GM19025 (cell line): Measurements from ENCODE around the gene SNX21.
"Not testable (repeated sequence)": the region's sequence is repeated elsewhere in the genome, so short reads cannot be mapped to it uniquely, and the experiment has no call there.

ENCODE experiments used
- ATAC-seq: cut with Tn5 transposase; IDR thresholded peaks from one replicate; pipeline ENCODE4 v1.9.1; 2021; ENCODE audit warnings: mild to moderate bottlenecking, low read depth, moderate library complexity; ENCODE audit not compliant: unreplicated experiment

Gene SNX21

GRCh38 chr20:45822857-45823256 lies 10.7 kb upstream of the SNX21 start:
- ATAC-seq, result no peak

GRCh38 chr20:45823949-45824835 lies 9.4 kb upstream of the SNX21 start:
- ATAC-seq, result no peak

DNA sequence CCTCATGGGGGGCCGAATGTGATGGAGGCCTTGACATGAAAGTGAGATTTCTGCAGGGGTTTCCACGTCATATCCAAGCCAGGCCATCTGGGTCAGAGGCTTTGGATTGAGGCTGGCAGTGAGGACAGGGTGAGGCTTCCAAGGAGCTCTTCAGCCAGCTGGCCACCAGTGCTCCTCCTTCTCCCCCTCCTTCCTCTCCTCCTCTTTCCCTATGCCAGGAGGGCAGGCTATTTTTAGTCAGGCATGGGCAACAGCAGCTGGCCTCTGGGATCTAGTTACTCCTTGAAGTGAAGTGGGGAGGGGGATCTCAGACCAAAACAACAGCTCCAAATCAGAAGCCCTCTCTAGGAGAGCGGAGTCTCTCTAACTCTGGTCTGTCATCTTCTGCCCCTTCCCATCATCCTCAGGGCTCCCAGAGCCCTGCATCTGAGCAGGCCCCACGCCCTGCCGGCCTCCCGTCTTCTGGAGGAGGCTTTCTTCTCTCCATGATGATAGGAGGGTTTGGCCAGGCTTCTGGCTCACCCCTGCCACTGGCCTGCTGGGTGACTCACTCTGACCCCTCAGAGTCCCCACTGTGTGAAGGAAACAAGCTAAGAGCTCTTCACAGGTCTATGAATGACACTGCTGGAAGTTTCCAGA lies 7.1 kb upstream of the SNX21 start:
- ATAC-seq, result no peak

- no peak for ATAC-seq
Measured at GRCh38 chr20:45827030-45827652, 6.5 kb upstream of the SNX21 start, which contains the start of gene TNNC2. TSS of gene TNNC2 (minus strand) at chr20:45827312. CDS start at chr20:45827248, 64 bp downstream.

- no peak for ATAC-seq
Measured at GRCh38 chr20:45827712-45828111, 5.9 kb upstream of the SNX21 start.

DNA sequence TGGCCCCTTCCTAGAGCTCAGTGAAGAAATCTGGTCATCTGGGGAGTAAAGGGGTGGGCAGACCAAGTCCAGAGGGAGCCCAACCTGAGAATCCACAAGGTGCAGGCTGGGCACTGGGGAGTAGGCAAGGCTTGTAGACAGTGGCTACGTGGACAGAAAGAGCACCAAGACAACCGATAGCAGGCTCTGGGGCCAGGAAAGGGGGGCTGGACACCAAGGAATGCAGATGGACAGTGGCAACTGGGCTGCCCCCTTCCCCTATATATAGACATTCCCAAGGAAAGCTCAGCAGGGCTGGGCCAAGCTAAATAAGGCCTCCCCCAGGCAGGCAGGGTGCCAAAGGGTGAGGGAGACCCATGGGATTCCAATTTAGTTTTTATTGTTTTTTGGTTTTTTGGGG lies 5.0 kb upstream of the SNX21 start:
- ATAC-seq, result no peak

DNA sequence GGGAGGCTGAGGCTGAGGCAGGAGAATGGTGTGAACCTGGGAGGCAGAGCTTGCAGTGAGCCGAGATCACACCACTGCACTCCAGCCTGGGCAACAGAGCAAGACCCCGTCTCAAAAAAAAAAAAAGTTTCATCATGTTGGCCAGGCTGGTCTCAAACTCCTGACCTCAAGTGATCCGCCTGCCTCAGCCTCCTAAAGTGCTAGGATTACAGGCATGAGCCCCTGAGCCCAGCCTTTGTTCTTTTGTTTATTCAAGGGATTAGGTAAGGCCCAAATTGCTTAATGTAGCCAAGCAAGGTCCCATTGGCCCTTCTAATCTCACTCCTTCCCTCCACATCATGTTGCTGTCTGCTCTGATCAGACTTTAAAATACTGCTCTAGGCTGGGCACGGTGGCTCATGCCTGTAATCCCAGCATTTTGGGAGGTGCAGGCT lies 3.9 kb upstream of the SNX21 start:
- ATAC-seq, result not testable (repeated sequence)

DNA sequence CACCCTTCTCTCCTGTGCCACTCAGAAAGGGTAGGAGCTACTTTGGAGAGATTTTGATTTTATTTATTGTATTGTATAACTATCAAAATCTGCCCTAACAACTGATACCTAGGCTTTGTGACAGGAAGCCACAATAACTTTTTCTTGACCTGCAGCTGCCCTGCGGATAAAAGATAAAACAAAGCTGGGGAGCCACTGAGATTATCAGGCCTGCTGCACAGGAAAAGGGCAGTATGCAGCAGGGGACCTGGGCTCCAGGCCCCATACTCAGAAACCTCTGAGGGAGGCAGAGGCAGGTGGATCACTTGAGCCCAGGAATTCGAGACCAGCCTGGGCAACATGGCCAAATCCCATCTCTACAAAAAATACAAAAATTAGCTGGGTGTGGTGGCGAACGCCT lies 980 bp upstream of the SNX21 start:
- ATAC-seq, result no peak

GRCh38 chr20:45833883-45834796 lies 541 bp downstream of the SNX21 start:
- no peak for ATAC-seq

DNA sequence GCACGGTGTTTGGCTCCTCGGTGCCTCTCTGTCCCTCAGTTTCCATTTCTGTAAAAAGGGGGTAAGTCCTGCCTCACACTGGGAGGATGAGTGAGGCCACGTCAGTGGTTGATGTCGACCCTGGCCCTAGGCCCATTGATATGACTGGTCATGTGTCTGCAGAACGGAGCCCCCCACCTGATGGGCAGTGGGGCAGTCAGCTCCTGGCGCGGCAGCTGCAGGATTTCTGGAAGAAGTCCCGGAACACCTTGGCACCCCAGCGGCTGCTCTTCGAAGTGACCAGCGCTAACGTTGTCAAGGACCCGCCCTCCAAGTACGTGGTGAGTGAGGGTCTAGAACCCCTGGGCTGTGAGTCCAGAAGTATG lies 1.2 kb downstream of the SNX21 start:
- ATAC-seq, result no peak

DNA sequence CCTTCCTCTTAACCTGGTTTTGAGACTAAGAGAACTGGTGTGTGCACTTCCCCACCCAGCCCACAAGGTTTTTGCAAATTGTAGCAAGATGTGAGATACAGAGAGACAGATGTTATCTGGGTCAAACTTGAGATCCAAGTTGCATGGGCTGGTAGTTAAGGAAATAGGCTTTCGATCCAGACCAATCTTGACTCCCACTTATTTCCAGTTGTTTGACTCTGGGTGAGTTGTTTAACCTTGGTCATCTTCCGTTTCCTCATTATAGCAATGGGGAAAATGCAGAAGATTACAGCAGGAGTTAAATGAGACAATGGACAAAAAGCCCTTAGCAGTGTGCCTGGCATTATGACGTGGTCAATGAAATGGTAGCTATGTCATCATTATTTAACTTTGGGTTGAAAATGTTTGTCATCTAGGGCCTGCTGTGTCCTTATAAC lies 1.7 kb downstream of the SNX21 start:
- no peak for ATAC-seq

DNA sequence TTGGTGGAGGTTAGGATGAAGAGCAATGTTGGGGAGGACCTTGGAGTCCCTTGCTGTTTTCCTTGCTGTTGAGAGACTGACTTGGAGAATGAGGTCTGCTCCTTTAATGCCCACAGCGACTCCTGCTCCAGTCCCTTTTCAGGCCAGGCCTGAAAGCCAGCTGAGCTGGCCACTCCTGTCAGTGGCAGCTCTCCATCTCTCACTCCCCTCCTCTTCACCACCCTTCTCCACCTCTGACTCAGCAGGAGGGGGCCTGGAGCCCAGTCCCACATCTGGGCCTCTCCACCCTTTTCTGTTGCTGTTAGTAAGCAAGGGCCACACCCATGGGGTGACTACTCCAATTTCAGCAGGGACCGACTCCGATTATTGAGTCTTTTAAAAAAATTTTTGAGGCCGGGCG lies 2.2 kb downstream of the SNX21 start:
- no peak for ATAC-seq

- ATAC-seq, result no peak
Measured at GRCh38 chr20:45836841-45837240, 3.2 kb downstream of the SNX21 start.

DNA sequence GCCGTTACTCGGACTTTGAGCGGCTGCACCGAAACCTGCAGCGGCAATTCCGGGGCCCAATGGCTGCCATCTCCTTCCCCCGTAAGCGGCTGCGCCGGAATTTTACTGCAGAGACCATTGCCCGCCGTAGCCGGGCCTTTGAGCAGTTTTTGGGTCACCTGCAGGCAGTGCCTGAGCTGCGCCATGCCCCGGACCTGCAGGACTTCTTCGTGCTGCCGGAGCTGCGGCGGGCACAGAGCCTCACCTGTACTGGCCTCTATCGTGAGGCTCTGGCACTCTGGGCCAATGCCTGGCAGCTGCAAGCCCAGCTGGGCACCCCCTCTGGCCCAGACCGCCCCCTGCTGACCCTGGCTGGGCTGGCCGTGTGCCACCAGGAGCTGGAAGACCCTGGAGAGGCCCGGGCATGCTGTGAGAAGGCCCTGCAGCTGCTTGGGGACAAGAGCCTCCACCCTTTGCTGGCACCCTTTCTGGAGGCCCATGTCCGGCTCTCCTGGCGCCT lies 7.2 kb downstream of the SNX21 start:
- no peak for ATAC-seq

DNA sequence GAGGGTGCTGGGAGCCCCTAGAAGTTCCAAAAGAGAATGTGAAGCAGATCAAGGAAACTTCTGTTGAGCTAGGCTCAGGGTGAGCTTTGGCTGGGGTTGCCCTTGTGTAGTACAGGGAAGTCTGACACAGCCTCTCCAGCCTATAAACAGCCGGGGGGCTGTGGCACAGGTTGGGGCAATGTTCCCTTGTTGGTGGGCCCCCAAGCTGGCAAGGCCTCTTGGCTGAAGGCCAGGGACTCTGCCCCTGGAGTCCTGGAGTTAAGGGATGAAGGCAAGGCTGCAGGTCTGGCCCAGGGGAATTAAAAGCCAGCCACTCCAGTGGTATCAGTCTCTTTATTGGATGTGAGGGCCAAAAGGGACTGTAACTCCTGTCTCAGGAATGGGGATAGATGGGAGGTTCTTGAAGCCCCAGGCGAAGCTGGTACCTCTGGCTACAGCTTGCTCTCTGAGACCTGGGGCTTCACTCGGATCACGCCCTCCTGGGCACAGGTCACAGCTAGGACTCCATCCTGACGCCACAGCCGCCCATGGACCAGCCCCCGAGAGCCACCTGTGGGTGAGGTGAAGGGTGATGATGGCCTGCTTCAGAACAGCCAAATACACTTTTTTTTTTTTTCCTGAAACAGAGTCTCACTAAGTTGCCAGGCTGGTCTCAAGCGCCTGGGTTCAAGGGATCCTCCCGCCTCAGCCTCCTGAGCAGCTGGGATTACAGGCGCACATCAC lies 8.0 kb downstream of the SNX21 start:
- no peak for ATAC-seq

DNA sequence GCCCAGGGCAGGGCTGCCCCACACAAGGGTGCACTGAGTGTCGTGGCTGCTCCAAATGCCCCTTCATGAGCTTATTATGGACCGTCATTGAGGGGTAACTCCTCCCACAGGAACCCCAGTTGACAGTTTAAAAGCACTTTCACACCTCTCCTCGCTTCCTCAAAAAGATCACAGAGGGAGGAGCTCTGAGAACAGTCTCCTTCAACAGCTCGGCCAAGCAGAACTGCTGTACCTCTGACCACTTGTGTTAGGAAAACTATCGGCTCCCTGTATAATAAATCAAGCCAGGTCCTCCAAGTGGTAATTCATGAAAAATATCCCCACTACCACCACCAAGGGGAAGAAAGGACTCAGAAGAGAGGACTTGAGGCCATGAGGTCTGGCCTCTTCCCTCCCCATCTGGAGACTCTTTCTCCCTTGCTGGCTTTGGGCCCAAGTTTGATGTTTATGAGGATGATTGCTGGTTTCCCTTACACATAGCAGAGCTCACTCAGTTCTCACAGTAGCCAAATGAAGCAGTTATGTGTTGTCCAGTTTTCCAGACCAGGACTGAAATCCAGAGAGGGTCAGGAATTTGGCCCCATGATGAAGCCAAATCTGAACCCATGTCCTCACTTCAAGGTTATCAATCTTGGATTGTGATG lies 8.7 kb downstream of the SNX21 start:
- ATAC-seq, result no peak

DNA sequence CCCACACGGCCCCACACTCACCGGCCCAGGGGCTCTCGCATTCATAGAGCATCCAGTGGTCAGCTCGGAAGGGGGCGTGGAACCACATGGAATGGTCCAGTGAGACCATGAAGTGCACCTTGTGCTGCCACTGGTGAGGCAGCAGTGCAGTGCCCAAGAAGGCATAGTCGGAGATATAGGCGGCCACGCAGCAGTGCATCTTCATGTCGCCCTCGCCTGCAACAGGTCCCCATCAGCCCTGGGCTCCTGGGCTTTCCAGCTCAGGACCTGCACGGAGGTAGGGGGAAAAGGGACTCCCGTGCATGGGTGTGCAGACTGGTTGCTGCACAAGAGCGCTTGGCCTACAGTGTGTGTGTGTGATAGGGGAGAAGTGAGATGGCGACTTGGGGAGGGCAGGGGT lies 9.9 kb downstream of the SNX21 start:
- no peak for ATAC-seq

DNA sequence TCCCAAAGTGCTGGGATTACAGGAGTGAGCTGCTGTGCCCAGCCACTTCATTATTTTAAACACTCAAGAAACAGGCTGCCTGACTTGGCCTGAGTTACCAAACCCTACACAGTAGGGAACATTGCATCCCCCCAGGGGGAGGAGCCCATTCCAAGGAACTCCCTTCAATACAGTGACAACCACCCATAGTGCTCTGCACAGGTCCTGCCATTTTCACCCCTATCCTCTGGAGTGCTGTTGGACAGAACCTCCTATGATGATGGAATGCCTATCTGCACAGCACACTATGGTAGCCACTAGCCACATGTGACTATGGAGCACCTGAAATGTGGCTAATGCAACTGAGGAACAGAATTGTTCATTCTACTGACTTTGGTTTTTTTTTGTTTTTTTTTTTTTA lies 11.9 kb downstream of the SNX21 start:
- ATAC-seq, result no peak

- ATAC-seq, result no peak
Measured at GRCh38 chr20:45848421-45848820, 14.8 kb downstream of the SNX21 start.
